Cardiac muscle cell (in vitro differentiated cells and primary cell): ENCODE measurements around the gene UBE2Q2. TPM values are rescaled to one million over a fixed set of nuclear protein-coding genes. Genes with fewer than 3 reads are reported as not detected.
"Not testable (repeated sequence)": the region's sequence is repeated elsewhere in the genome, so short reads cannot be mapped to it uniquely, and the experiment has no call there.

Source experiments
- DNase-seq, 2 donors: peaks; one replicate each; pipeline versions ENCODE4 v3.0.0 to v3.0.0-alpha.2; 2010 to 2017; ENCODE audit warnings: low read depth in 1 of 2, low spot score in 1 of 2
- H3K27ac ChIP-seq: fragments of 200-600 bp; sonication (generic); 2 replicates; pipeline ENCODE4 v1.5.1; 2016
- H3K27me3 ChIP-seq: fragments of 200-600 bp; sonication (generic); 2 replicates; pipeline ENCODE4 v1.6.0; 2016; ENCODE audit warnings: control low read depth
- H3K36me3 ChIP-seq: fragments of 200-600 bp; sonication (generic); 2 replicates; pipeline ENCODE4 v1.5.1; 2016; ENCODE audit warnings: control low read depth
- H3K4me1 ChIP-seq: fragments of 200-600 bp; sonication (generic); 2 replicates; pipeline ENCODE4 v1.8.1; 2017; ENCODE audit warnings: low read depth, mild to moderate bottlenecking, mixed run types
- H3K4me3 ChIP-seq: fragments of 200-600 bp; sonication (generic); 2 replicates; pipeline ENCODE4 v1.5.1; 2016; ENCODE audit warnings: mild to moderate bottlenecking
- H3K9me3 ChIP-seq: fragments of 200-600 bp; sonication (generic); 2 replicates; pipeline ENCODE4 v1.5.1; 2017; ENCODE audit warnings: low read depth, mild to moderate bottlenecking, control low read depth
- CTCF ChIP-seq: IDR thresholded peaks from 2 replicates; pipeline ENCODE4 v1.5.1; 2012; ENCODE audit warnings: low read depth, mild to moderate bottlenecking, low read length
- polyA plus RNA-seq: library from polyadenylated mRNA; unstranded; fragments of >200 nt; fragmentation: Nextera tagmentation; extraction: Ambion mirVana; gene quantifications from 2 replicates; pipeline ENCODE4 v1.2.1, GENCODE V29; 2016
- total RNA-seq: library from RNA; depleted of rRNA; stranded (reverse); fragments of >200 nt; gene quantifications from 2 replicates; pipeline ENCODE4 v1.2.3, GENCODE V29; 2016

UBE2Q2 gene
- total and polyA plus RNA-seq, 2 experiments from 2014 or later: 33.7 to 36.7 TPM

- H3K4me1 ChIP-seq: peaks cover 19% of the 10 kb centered on the region
- no peak overlapping the region for H3K4me3 ChIP-seq
- H3K27ac ChIP-seq: no peak overlapping the region
- no peaks in the 10 kb centered on the region for H3K36me3 ChIP-seq
- no peak for DNase-seq
- no peaks in the 10 kb centered on the region for H3K9me3 ChIP-seq
- no peaks in the 10 kb centered on the region for H3K27me3 ChIP-seq
- no peak for TF ChIP-seq CTCF
These were observed 1.6 kb upstream of the UBE2Q2 start for GRCh38 chr15:75841626-75842025.

GRCh38 chr15:75843678-75844581 is 683 bp downstream of the UBE2Q2 start:
- H3K27me3 ChIP-seq: no peaks in the 10 kb centered on the region
- H3K27ac ChIP-seq: peak overlapping the region; percentile 81
- no peak for TF ChIP-seq CTCF
- H3K36me3 ChIP-seq: no peaks in the 10 kb centered on the region
- DNase-seq: peak; percentile 61 to 69
- peak overlapping the region; percentile 71 for H3K4me3 ChIP-seq
- peaks cover 42% of the 10 kb centered on the region for H3K4me1 ChIP-seq
- no peaks in the 10 kb centered on the region for H3K9me3 ChIP-seq

- Histone ChIP-seq H3K27ac (peak overlapping the region; percentile 81), H3K27me3 (no peaks in the 10 kb centered on the region), H3K36me3 (no peaks in the 10 kb centered on the region), H3K4me1 (peaks cover 46% of the 10 kb centered on the region), H3K4me3 (peak overlapping the region; percentile 71), H3K9me3 (no peaks in the 10 kb centered on the region)
- DNase-seq: no peak
- TF ChIP-seq CTCF: no peak
These were observed 1.5 kb downstream of the UBE2Q2 start for GRCh38 chr15:75844629-75845335.

DNA sequence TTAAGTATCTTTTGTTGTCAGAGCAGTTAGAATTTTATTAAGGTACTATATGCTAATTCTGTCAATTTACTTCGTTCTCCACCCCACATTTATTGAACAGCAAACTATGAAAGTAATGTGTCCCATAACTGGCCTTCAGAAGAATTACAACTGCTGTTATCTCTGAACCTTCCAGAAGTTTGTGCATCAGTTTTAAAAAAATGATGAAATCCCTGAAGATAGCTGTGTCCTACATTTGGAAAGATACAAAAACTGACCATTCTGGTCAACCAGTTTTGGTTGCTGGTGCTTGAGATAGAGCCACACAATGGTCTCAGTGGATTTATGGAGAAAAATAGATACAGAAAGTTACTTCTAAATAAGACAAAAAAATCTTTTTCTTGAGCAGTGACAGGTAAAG is 5.9 kb downstream of the UBE2Q2 start:
- Histone ChIP-seq H3K27ac (no peak overlapping the region), H3K4me1 (peaks cover 46% of the 10 kb centered on the region), H3K9me3 (no peaks in the 10 kb centered on the region), H3K36me3 (no peaks in the 10 kb centered on the region), H3K4me3 (no peak overlapping the region), H3K27me3 (no peaks in the 10 kb centered on the region)
- no peak for DNase-seq
- no peak for TF ChIP-seq CTCF

- H3K4me3 ChIP-seq: no peak overlapping the region
- peaks cover 34% of the 10 kb centered on the region for H3K4me1 ChIP-seq
- TF ChIP-seq CTCF: no peak
- H3K9me3 ChIP-seq: no peaks in the 10 kb centered on the region
- peaks cover 5% of the 10 kb centered on the region for H3K36me3 ChIP-seq
- no peaks in the 10 kb centered on the region for H3K27me3 ChIP-seq
- H3K27ac ChIP-seq: no peak overlapping the region
- DNase-seq: no peak
These were observed 7.5 kb downstream of the UBE2Q2 start for GRCh38 chr15:75850708-75851107.

DNA sequence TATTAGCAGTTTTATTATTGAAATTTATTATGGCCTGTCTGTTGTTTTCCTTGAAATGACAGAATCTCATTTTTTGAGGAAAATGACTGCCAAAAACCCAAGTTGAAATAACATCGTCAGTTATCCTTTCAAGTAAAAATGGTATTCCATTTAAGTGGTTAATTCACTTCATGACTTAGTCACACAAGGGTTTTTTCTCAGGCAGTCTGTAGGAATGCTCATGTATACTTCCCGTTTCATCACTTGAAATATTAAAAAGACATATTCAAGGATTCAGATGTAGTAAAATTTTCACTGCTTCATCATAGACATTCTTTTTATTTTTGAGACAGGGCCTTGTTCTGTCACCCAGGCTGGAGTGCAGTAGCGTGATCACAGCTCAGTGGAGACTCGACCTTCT is 8.3 kb downstream of the UBE2Q2 start:
- not testable (repeated sequence) for H3K27ac ChIP-seq, H3K9me3 ChIP-seq, DNase-seq, H3K27me3 ChIP-seq, H3K4me3 ChIP-seq
- peaks cover 11% of the 10 kb centered on the region for H3K36me3 ChIP-seq
- H3K4me1 ChIP-seq: peaks cover 27% of the 10 kb centered on the region
